ENCODE measurements around the gene HECTD3. TPM values are rescaled to one million over a fixed set of nuclear protein-coding genes. Genes with fewer than 3 reads are reported as not detected.

The HECTD3 gene
- total and polyA plus RNA-seq, 9 of the 15 experiments (the other 6 are each of a cell fraction or from before 2014, with no cell fraction given): 6.3 to 50.8 (median 18.9) TPM

- TF ChIP-seq E2F6 (IDR thresholded peaks at IDR 0.05; ENCODE audit: borderline replicate concordance in 1 of 2, extremely low read depth in 1 of 2, insufficient read depth in 1 of 2, insufficient read length in 1 of 2, low read depth in 1 of 2, low read length in 1 of 2, poor library complexity in 1 of 2, severe bottlenecking in 1 of 2): no peak
- peak; percentile 39; the same call in 1 of the 2 replicates for TF ChIP-seq PKNOX1 (IDR thresholded peaks at IDR 0.05)
- no peak for TF ChIP-seq E2F5 (CRISPR knock-in tag; IDR thresholded peaks at IDR 0.05)
- no peak for TF ChIP-seq ZNF699 (CRISPR knock-in tag; IDR thresholded peaks at IDR 0.05; ENCODE audit: insufficient replicate concordance)
- no peak for TF ChIP-seq NFIC (IDR thresholded peaks at IDR 0.05)
- TF ChIP-seq GTF2F1 (IDR thresholded peaks at IDR 0.05; ENCODE audit: low read depth, low read length): no peak
- TF ChIP-seq ASH1L (IDR thresholded peaks at IDR 0.05; ENCODE audit: borderline replicate concordance, low read depth, partially characterized antibody): no peak
- no peak for TF ChIP-seq CC2D1A (IDR thresholded peaks at IDR 0.05)
- no peak for TF ChIP-seq PYGO2 (tag; IDR thresholded peaks at IDR 0.05)
- TF ChIP-seq KDM2B (CRISPR knock-in tag; IDR thresholded peaks at IDR 0.05): no peak
- no peak for TF ChIP-seq POLR2AphosphoS2 (IDR thresholded peaks at IDR 0.05; ENCODE audit: low read length)
- TF ChIP-seq MTA3 (IDR thresholded peaks at IDR 0.05; ENCODE audit: borderline replicate concordance): no peak
- TF ChIP-seq ADNP (tag; IDR thresholded peaks at IDR 0.05): no peak
- TF ChIP-seq ZNF77 (CRISPR knock-in tag; IDR thresholded peaks at IDR 0.05): no peak
- TF ChIP-seq U2AF1 (optimal IDR thresholded peaks at IDR 0.05; ENCODE audit: low read depth, low read length): no peak
- TF ChIP-seq NR2C2 (CRISPR knock-in tag; IDR thresholded peaks at IDR 0.05): no peak
- no peak for TF ChIP-seq NR2C2 (tag; IDR thresholded peaks at IDR 0.05)
- no peak for TF ChIP-seq ATF6 (CRISPR knock-in tag; IDR thresholded peaks at IDR 0.05)
- TF ChIP-seq PCBP1 (IDR thresholded peaks at IDR 0.05; ENCODE audit: low read depth, low read length, poor library complexity, severe bottlenecking): no peak
- no peak for TF ChIP-seq TFAP4 (CRISPR knock-in tag; IDR thresholded peaks at IDR 0.05; ENCODE audit: borderline replicate concordance)
- TF ChIP-seq RBFOX2 (IDR thresholded peaks at IDR 0.05; ENCODE audit: low read depth, low read length): no peak
- TF ChIP-seq FOXJ3 (CRISPR knock-in tag; IDR thresholded peaks at IDR 0.05): no peak
- 0 out of 4 replicates have a peak, but pooled peaks of 1 of the 2 experiments have one; percentile 12 for TF ChIP-seq FOXK2 (conservative IDR thresholded peaks at IDR 0.05 in 1 of 2, IDR thresholded peaks at IDR 0.05 in 1 of 2; ENCODE audit: low read depth in 2 of 2)
Observed at GRCh38 chr1:44985747-44986359, 25.3 kb downstream of the HECTD3 start (continued).
